T-helper 2 cell treated with Interferon-gamma antibody and Interleukin-4, amounts not matched to agents 100 ng/mL and 5 ng/mL, for 36 hours (primary cell): ENCODE data around the gene FAM193A. TPM values are rescaled to one million over a fixed set of nuclear protein-coding genes. Genes with fewer than 3 reads are reported as not detected.

Experiments
- intact Hi-C: fragments of 100-400 bp; cut with micrococcal nuclease; formaldehyde crosslinking; loops from one replicate; pipeline ENCODE4 v1.15.1; 2023
- total RNA-seq: library from RNA; stranded (reverse); gene quantifications from 2 replicates; pipeline ENCODE4 v1.2.3, GENCODE V29; 2022

Gene FAM193A
- total RNA-seq, 1 donor from 2014 or later: 33.1 TPM

GRCh38 chr4:2745516-2745915 is 209.1 kb downstream of the FAM193A start:
- intact Hi-C loops: loop anchor here (5.0 kb wide), 1 partner anchor 192 kb away; no protein-coding TSS in a partner anchor

GRCh38 chr4:2745981-2746806 is 209.7 kb downstream of the FAM193A start:
- intact Hi-C loops: loop anchor here (1.0 to 5.0 kb wide), 3 partner anchors 10 to 209 kb away; partner anchors contain the start of genes FAM193A and TNIP2

GRCh38 chr4:2746891-2747695 is 210.6 kb downstream of the FAM193A start:
- intact Hi-C loops: loop anchor here (1.0 to 5.0 kb wide), 3 partner anchors 9 to 210 kb away; partner anchors contain the start of genes FAM193A and TNIP2

GRCh38 chr4:2750719-2751605 is 214.5 kb downstream of the FAM193A start:
- intact Hi-C loops: loop anchor here (10.0 kb wide), 1 partner anchor 784 kb away; the partner anchor contains the start of gene LRPAP1

GRCh38 chr4:2753436-2753835 is 217.0 kb downstream of the FAM193A start:
- intact Hi-C loops: loop anchor here (10.0 kb wide), 1 partner anchor 781 kb away; the partner anchor contains the start of gene LRPAP1

GRCh38 chr4:2754848-2755819 is 218.7 kb downstream of the FAM193A start:
- intact Hi-C loops: loop anchor here (10.0 kb wide), 1 partner anchor 780 kb away; the partner anchor contains the start of gene LRPAP1

GRCh38 chr4:2755821-2756690 is 219.6 kb downstream of the FAM193A start, which contains the start of gene TNIP2:
TNIP2 (minus strand) TSS chr4:2756336; CDS start chr4:2756289, 47 bp downstream.
- intact Hi-C loops: loop anchor here (1.0 to 10.0 kb wide), 5 partner anchors 10 to 779 kb away; partner anchors contain the start of genes GRK4, HTT, HTT-AS and LRPAP1

GRCh38 chr4:2756691-2757350 is 220.4 kb downstream of the FAM193A start:
- intact Hi-C loops: loop anchor here (1.0 to 10.0 kb wide), 5 partner anchors 11 to 778 kb away; partner anchors contain the start of genes GRK4, HTT, HTT-AS and LRPAP1

- intact Hi-C loops: loop anchor here (2.0 to 10.0 kb wide), 2 partner anchors 317 to 777 kb away; partner anchors contain the start of genes HTT, HTT-AS and LRPAP1
Observed at GRCh38 chr4:2757426-2757825, 221.0 kb downstream of the FAM193A start.

GRCh38 chr4:2761035-2761923 is 224.8 kb downstream of the FAM193A start:
- intact Hi-C loops: loop anchor here (5.0 kb wide), 2 partner anchors 36 to 76 kb away; no protein-coding TSS in a partner anchor

- intact Hi-C loops: loop anchor here (5.0 kb wide), 2 partner anchors 35 to 75 kb away; no protein-coding TSS in a partner anchor
Observed at GRCh38 chr4:2762048-2762447, 225.6 kb downstream of the FAM193A start.

GRCh38 chr4:2762486-2763370 is 226.3 kb downstream of the FAM193A start:
- intact Hi-C loops: loop anchor here (5.0 kb wide), 2 partner anchors 35 to 75 kb away; no protein-coding TSS in a partner anchor

- intact Hi-C loops: loop anchor here (5.0 kb wide), 2 partner anchors 34 to 74 kb away; no protein-coding TSS in a partner anchor
Observed at GRCh38 chr4:2763511-2763967, 227.1 kb downstream of the FAM193A start.

GRCh38 chr4:2765832-2766526 is 229.5 kb downstream of the FAM193A start:
- intact Hi-C loops: loop anchor here (2.0 kb wide), 3 partner anchors 47 to 197 kb away; partner anchors contain the start of genes GRK4 and NOP14
